GM19043 (cell line): ENCODE measurements around the gene CLASP2.

Experiments
- ATAC-seq: cut with Tn5 transposase; IDR thresholded peaks from one replicate; pipeline ENCODE4 v1.9.1; 2021; ENCODE audit warnings: low read depth; ENCODE audit not compliant: unreplicated experiment

The CLASP2 gene

DNA sequence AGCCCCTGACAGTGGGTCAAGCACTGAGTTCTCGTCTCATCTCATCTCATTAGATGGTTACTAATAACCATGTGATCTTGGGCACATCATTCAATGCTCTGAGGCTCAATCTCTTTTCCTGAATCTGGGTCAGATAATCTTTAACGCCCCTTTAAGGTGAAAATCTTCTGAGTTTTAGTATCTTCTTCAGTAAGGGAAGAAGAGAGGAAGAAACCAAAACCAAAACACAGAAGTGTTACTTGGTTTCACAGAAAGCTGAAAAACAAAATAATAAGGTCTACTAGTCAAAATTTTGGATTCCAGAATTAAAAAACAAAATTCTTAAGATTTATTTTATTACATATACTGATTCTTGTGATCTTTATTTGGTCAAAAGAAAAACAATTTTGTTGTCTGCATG is 78.2 kb downstream of the CLASP2 start:
- no peak for ATAC-seq

DNA sequence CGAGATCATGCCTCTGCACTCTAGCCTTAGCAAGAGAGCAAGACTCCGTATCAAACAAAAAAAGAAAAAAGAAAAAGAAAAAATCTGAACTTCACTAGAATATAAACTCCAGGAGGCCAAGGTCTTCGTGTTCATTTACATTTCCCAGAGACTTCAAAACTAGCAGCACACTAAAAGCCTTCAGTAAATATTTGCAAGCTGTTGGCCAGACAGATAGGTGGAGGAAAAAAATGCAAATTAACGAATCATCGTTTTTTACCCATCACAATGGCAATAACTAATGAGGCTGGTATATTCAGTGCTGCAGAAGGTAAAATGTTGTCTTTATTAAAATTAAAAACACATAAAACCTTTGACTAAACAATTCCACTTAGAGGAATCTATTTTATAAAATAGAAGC is 80.6 kb downstream of the CLASP2 start:
- no peak for ATAC-seq

DNA sequence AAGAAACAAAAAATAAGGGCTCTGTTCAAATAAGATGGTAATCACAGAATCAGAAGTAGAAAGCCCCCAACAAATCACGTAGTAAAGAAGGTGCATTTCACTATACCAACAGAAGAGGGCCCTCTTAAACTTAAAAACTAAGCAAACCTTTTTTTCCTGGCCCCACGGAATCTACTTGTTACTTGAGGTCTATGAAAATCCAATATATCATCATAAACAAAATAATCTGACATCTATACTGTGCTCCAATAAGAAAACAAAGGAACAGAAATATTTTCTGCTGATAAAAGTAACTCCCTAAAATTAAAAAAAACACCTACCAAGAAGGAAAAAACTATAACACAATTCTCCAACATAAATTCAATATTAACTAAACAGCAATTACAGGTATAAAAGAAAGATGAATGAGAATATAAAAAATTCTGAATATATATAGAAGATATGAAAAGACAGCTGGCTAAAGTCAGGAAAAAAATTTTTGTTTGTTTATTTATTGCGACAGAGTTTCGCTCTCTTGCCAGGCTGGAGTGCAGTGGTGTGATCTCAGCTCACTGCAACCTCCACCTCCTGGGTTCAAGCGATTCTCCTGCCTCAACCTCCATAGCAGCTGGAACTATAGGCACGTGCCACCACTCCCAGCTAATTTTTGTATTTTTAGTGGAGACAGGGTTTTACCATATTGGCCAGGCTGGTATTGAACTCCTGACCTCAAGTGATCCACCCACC is 81.8 kb downstream of the CLASP2 start:
- no peak for ATAC-seq

GRCh38 chr3:33634262-33634661 is 83.8 kb downstream of the CLASP2 start:
- no peak for ATAC-seq

GRCh38 chr3:33629219-33629618 is 88.8 kb downstream of the CLASP2 start:
- no peak for ATAC-seq

GRCh38 chr3:33624756-33625155 is 93.3 kb downstream of the CLASP2 start:
- ATAC-seq, result no peak

DNA sequence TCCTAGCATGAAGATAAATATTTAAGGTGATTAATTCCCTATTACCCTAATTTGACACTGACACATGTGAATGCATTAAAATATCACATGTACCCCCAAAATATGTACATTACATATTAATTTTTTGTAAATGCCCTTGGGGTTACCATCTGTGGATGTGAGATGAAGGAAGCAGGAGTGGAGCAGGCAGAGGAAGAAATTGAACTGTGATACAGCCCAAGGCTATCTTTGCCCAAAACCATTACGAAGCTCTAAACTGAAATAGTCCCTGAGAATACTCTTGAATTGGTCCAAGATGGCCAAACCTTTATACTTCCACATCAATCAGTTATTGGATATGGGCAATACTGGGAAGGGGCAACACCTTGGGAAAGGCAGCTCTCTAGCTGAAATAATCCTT is 105.0 kb downstream of the CLASP2 start:
- no peak for ATAC-seq

DNA sequence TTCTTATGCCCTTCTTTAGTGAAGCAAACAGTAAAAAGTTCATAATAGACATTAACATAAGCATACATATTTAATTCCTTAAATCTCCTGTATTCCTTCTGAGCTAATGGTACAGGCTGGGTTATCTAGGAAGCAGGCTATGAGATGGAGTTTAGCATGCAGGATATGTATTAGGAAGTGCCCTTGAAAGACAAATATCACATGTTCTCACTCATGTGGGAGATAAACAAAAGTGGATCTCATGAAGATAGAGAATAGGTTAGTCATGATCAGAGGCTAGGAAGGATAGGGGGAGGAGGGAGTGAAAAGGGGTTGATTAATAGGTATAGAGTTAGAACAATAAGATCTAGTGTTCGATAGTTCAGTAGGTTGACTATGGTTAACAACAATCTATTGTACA is 105.4 kb downstream of the CLASP2 start:
- no peak for ATAC-seq

GRCh38 chr3:33602829-33603228 is 115.2 kb downstream of the CLASP2 start:
- ATAC-seq, result no peak

- no peak for ATAC-seq
These were observed 120.8 kb downstream of the CLASP2 start for GRCh38 chr3:33597257-33597689.

DNA sequence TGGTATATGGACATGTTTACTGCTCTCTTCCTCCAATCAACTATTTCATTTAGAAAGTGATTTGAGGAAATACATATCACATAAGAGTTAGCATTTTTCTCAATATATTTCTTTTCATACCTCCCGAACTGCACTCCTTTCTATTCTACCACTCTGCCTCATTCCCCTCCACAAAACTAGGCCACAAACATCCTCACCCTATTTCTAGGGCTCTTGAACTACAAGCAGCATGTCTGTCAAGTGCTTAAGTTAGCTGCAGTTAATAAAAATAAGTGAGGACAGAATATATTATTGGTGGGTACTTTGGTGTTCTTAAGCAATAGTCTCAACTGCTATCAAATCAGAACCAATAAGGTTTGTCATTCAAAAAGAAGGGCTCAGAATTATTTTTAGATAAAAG is 125.1 kb downstream of the CLASP2 start:
- no peak for ATAC-seq

- no peak for ATAC-seq
These were observed 127.5 kb downstream of the CLASP2 start for GRCh38 chr3:33590541-33590940.

- no peak for ATAC-seq
These were observed 131.7 kb downstream of the CLASP2 start for GRCh38 chr3:33586402-33586801.

GRCh38 chr3:33582234-33582633 is 135.8 kb downstream of the CLASP2 start:
- ATAC-seq, result no peak

- no peak for ATAC-seq
These were observed 136.4 kb downstream of the CLASP2 start for GRCh38 chr3:33581666-33582065.

DNA sequence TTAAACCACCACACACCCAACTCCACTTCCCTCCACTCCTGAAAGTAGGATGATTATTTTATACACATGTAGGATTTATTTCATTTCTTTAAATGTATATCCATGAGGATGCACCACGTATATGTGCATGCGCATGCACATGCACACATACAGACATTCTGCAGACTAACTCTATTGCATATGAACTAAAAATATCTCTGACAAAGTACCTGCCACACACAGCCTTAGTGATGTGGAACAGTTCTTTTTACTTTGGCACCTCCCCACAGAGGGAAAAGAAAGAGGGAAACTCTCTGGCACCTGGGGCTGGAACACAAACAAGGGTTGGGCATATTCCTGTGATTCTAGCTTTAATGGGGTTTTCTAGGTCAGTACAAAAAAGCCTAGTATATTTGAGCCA is 138.2 kb downstream of the CLASP2 start:
- ATAC-seq, result no peak

DNA sequence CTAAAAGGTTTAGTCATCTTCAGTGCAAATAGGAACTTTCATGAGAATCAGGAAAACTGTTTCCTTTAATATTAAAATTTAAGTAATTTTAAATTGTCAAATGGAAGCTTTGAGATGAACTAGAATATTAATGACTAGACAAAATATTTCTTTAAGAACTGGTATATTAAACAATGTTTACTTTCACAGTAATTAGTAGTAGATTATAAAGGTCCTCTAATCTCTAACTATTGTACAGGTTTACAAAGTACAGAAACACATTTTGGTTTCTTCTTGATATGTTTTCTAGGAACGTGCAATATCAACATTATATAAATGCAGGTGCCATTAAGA is 138.9 kb downstream of the CLASP2 start:
- ATAC-seq, result no peak

GRCh38 chr3:33578325-33579177 is 139.5 kb downstream of the CLASP2 start:
- no peak for ATAC-seq

DNA sequence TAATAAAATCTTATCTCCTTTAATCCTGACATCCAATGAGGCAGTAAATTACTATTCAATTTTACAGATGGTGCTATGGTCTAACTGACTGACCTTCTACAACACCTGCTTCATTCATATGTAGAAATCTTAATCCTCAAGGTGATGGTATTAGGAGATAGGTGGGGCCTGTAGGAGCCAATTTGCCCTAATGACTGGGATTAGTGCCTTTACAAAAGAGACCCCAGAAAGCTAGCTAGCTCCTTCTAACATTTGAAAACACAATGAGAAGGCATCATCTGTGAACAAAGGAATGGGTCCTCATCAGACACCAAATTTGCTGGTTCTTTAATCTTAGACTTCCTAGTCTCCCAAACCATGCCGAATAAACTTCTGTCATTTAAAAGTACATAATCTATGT is 140.5 kb downstream of the CLASP2 start:
- ATAC-seq, result no peak

GRCh38 chr3:33577173-33577572 is 140.9 kb downstream of the CLASP2 start:
- ATAC-seq, result no peak

GRCh38 chr3:33575311-33575710 is 142.7 kb downstream of the CLASP2 start:
- ATAC-seq, result no peak

- no peak for ATAC-seq
These were observed 160.2 kb downstream of the CLASP2 start for GRCh38 chr3:33557829-33558228.
